Measurements from ENCODE around the gene ARL13B.

Gene ARL13B

GRCh38 chr3:94004301-94004910 is 24.5 kb downstream of the ARL13B start:
- Histone ChIP-seq H3K4me1 (ENCODE audit: control insufficient read depth, insufficient read depth, low read length) (no peaks in the 10 kb centered on the region), H3K4me3 (ENCODE audit: low read length) (peak overlapping the region; percentile 41), H3K9me3 (ENCODE audit: control insufficient read depth, low read length) (no peaks in the 10 kb centered on the region), H3K9ac (ENCODE audit: low read length) (peak overlapping the region; percentile 41), H3K27me3 (ENCODE audit: control insufficient read depth, insufficient read depth, low read length) (no peaks in the 10 kb centered on the region), H3K36me3 (ENCODE audit: control insufficient read depth, insufficient read depth, low read length) (no peaks in the 10 kb centered on the region)

- no peak overlapping the region for H3K9ac ChIP-seq (ENCODE audit: low read length)
- H3K36me3 ChIP-seq (ENCODE audit: control insufficient read depth, insufficient read depth, low read length) = no peaks in the 10 kb centered on the region
- H3K9me3 ChIP-seq (ENCODE audit: control insufficient read depth, low read length) = no peaks in the 10 kb centered on the region
- no peaks in the 10 kb centered on the region for H3K27me3 ChIP-seq (ENCODE audit: control insufficient read depth, insufficient read depth, low read length)
- no peaks in the 10 kb centered on the region for H3K4me1 ChIP-seq (ENCODE audit: control insufficient read depth, insufficient read depth, low read length)
- no peak overlapping the region for H3K4me3 ChIP-seq (ENCODE audit: low read length)
These were observed 28.3 kb downstream of the ARL13B start for GRCh38 chr3:94008253-94008652.

GRCh38 chr3:94009608-94010007 is 29.7 kb downstream of the ARL13B start:
- H3K9ac ChIP-seq (ENCODE audit: low read length) = no peak overlapping the region

GRCh38 chr3:94011233-94011711 is 31.3 kb downstream of the ARL13B start:
- no peak overlapping the region for H3K4me3 ChIP-seq (ENCODE audit: low read length)
- no peaks in the 10 kb centered on the region for H3K27me3 ChIP-seq (ENCODE audit: control insufficient read depth, insufficient read depth, low read length)
- no peaks in the 10 kb centered on the region for H3K4me1 ChIP-seq (ENCODE audit: control insufficient read depth, insufficient read depth, low read length)
- H3K9me3 ChIP-seq (ENCODE audit: control insufficient read depth, low read length) = no peaks in the 10 kb centered on the region
- no peak overlapping the region for H3K9ac ChIP-seq (ENCODE audit: low read length)
- H3K36me3 ChIP-seq (ENCODE audit: control insufficient read depth, insufficient read depth, low read length) = no peaks in the 10 kb centered on the region

More at GRCh38 chr3:94009608-94010007, 29.7 kb downstream of the ARL13B start:
- Histone ChIP-seq H3K4me3 (ENCODE audit: low read length) (no peak overlapping the region), H3K27me3 (ENCODE audit: control insufficient read depth, insufficient read depth, low read length) (no peaks in the 10 kb centered on the region), H3K9me3 (ENCODE audit: control insufficient read depth, low read length) (no peaks in the 10 kb centered on the region), H3K4me1 (ENCODE audit: control insufficient read depth, insufficient read depth, low read length) (no peaks in the 10 kb centered on the region), H3K36me3 (ENCODE audit: control insufficient read depth, insufficient read depth, low read length) (no peaks in the 10 kb centered on the region)

GRCh38 chr3:94012185-94012584 is 32.2 kb downstream of the ARL13B start:
- Histone ChIP-seq H3K27me3 (ENCODE audit: control insufficient read depth, insufficient read depth, low read length) (no peaks in the 10 kb centered on the region), H3K4me3 (ENCODE audit: low read length) (no peak overlapping the region), H3K36me3 (ENCODE audit: control insufficient read depth, insufficient read depth, low read length) (no peaks in the 10 kb centered on the region), H3K9me3 (ENCODE audit: control insufficient read depth, low read length) (no peaks in the 10 kb centered on the region), H3K9ac (ENCODE audit: low read length) (no peak overlapping the region), H3K4me1 (ENCODE audit: control insufficient read depth, insufficient read depth, low read length) (no peaks in the 10 kb centered on the region)

GRCh38 chr3:94015025-94015424 is 35.1 kb downstream of the ARL13B start:
- Histone ChIP-seq H3K4me1 (ENCODE audit: control insufficient read depth, insufficient read depth, low read length) (no peaks in the 10 kb centered on the region), H3K9me3 (ENCODE audit: control insufficient read depth, low read length) (no peaks in the 10 kb centered on the region), H3K36me3 (ENCODE audit: control insufficient read depth, insufficient read depth, low read length) (no peaks in the 10 kb centered on the region), H3K4me3 (ENCODE audit: low read length) (no peak overlapping the region), H3K27me3 (ENCODE audit: control insufficient read depth, insufficient read depth, low read length) (no peaks in the 10 kb centered on the region), H3K9ac (ENCODE audit: low read length) (no peak overlapping the region)

- no peak overlapping the region for H3K9ac ChIP-seq (ENCODE audit: low read length)
- no peaks in the 10 kb centered on the region for H3K27me3 ChIP-seq (ENCODE audit: control insufficient read depth, insufficient read depth, low read length)
- H3K4me1 ChIP-seq (ENCODE audit: control insufficient read depth, insufficient read depth, low read length) = peaks cover 3% of the 10 kb centered on the region
- no peaks in the 10 kb centered on the region for H3K9me3 ChIP-seq (ENCODE audit: control insufficient read depth, low read length)
- H3K36me3 ChIP-seq (ENCODE audit: control insufficient read depth, insufficient read depth, low read length) = no peaks in the 10 kb centered on the region
- H3K4me3 ChIP-seq (ENCODE audit: low read length) = no peak overlapping the region
These were observed 39.7 kb downstream of the ARL13B start for GRCh38 chr3:94019659-94020058.

GRCh38 chr3:94020293-94020692 is 40.3 kb downstream of the ARL13B start:
- Histone ChIP-seq H3K9ac (ENCODE audit: low read length) (no peak overlapping the region), H3K36me3 (ENCODE audit: control insufficient read depth, insufficient read depth, low read length) (no peaks in the 10 kb centered on the region), H3K4me1 (ENCODE audit: control insufficient read depth, insufficient read depth, low read length) (peaks cover 4% of the 10 kb centered on the region), H3K4me3 (ENCODE audit: low read length) (no peak overlapping the region), H3K9me3 (ENCODE audit: control insufficient read depth, low read length) (no peaks in the 10 kb centered on the region), H3K27me3 (ENCODE audit: control insufficient read depth, insufficient read depth, low read length) (no peaks in the 10 kb centered on the region)

- Histone ChIP-seq H3K4me3 (ENCODE audit: low read length) (no peak overlapping the region), H3K27me3 (ENCODE audit: control insufficient read depth, insufficient read depth, low read length) (no peaks in the 10 kb centered on the region), H3K4me1 (ENCODE audit: control insufficient read depth, insufficient read depth, low read length) (peaks cover 8% of the 10 kb centered on the region), H3K9me3 (ENCODE audit: control insufficient read depth, low read length) (no peaks in the 10 kb centered on the region), H3K36me3 (ENCODE audit: control insufficient read depth, insufficient read depth, low read length) (no peaks in the 10 kb centered on the region), H3K9ac (ENCODE audit: low read length) (no peak overlapping the region)
These were observed 44.4 kb downstream of the ARL13B start for GRCh38 chr3:94024385-94024784.

- Histone ChIP-seq H3K27me3 (ENCODE audit: control insufficient read depth, insufficient read depth, low read length) (no peaks in the 10 kb centered on the region), H3K9ac (ENCODE audit: low read length) (peak overlapping the region; percentile 64), H3K4me1 (ENCODE audit: control insufficient read depth, insufficient read depth, low read length) (peaks cover 8% of the 10 kb centered on the region), H3K36me3 (ENCODE audit: control insufficient read depth, insufficient read depth, low read length) (no peaks in the 10 kb centered on the region), H3K4me3 (ENCODE audit: low read length) (peak overlapping the region; percentile 8), H3K9me3 (ENCODE audit: control insufficient read depth, low read length) (no peaks in the 10 kb centered on the region)
These were observed 46.7 kb downstream of the ARL13B start for GRCh38 chr3:94026623-94027022.

GRCh38 chr3:94028093-94028837 is 48.3 kb downstream of the ARL13B start, which contains the start of gene STX19:
Gene STX19, minus strand, starts transcription at chr3:94028597. Its CDS starts 13,328 bp downstream, at chr3:94015269.
- peaks cover 8% of the 10 kb centered on the region for H3K4me1 ChIP-seq (ENCODE audit: control insufficient read depth, insufficient read depth, low read length)
- H3K9ac ChIP-seq (ENCODE audit: low read length) = peak within 1 kb of the TSS; percentile 81
- peak within 1 kb of the TSS; percentile 38 for H3K4me3 ChIP-seq (ENCODE audit: low read length)
- H3K9me3 ChIP-seq (ENCODE audit: control insufficient read depth, low read length) = no peaks in the 10 kb centered on the region
- no peaks in the 10 kb centered on the region for H3K27me3 ChIP-seq (ENCODE audit: control insufficient read depth, insufficient read depth, low read length)
- H3K36me3 ChIP-seq (ENCODE audit: control insufficient read depth, insufficient read depth, low read length) = no peaks in the 10 kb centered on the region

GRCh38 chr3:94036909-94037507 is 57.1 kb downstream of the ARL13B start:
- no peaks in the 10 kb centered on the region for H3K36me3 ChIP-seq (ENCODE audit: control insufficient read depth, insufficient read depth, low read length)

More at GRCh38 chr3:94036909-94037507, 57.1 kb downstream of the ARL13B start:
- Histone ChIP-seq H3K9me3 (ENCODE audit: control insufficient read depth, low read length) (no peaks in the 10 kb centered on the region), H3K9ac (ENCODE audit: low read length) (no peak overlapping the region), H3K4me3 (ENCODE audit: low read length) (no peak overlapping the region), H3K27me3 (ENCODE audit: control insufficient read depth, insufficient read depth, low read length) (no peaks in the 10 kb centered on the region), H3K4me1 (ENCODE audit: control insufficient read depth, insufficient read depth, low read length) (no peaks in the 10 kb centered on the region)

Measured in mucosa of stomach (tissue), 1 donor.